Activated CD8-positive, alpha-beta memory T cell treated with anti-CD3 and anti-CD28 coated beads for 1 hour (primary cell): Measurements from ENCODE around the gene IFITM2.
A peak's percentile ranks its signal among the peaks of the same experiment; 100 is the strongest.

Experiments used
- DNase-seq, 2 donors: peaks; one replicate each; pipeline ENCODE4 v3.0.0-alpha.2; 2020; ENCODE audit warnings: low read depth in 1 of 2; ENCODE audit errors: extremely low read depth in 1 of 2

The IFITM2 gene

DNA sequence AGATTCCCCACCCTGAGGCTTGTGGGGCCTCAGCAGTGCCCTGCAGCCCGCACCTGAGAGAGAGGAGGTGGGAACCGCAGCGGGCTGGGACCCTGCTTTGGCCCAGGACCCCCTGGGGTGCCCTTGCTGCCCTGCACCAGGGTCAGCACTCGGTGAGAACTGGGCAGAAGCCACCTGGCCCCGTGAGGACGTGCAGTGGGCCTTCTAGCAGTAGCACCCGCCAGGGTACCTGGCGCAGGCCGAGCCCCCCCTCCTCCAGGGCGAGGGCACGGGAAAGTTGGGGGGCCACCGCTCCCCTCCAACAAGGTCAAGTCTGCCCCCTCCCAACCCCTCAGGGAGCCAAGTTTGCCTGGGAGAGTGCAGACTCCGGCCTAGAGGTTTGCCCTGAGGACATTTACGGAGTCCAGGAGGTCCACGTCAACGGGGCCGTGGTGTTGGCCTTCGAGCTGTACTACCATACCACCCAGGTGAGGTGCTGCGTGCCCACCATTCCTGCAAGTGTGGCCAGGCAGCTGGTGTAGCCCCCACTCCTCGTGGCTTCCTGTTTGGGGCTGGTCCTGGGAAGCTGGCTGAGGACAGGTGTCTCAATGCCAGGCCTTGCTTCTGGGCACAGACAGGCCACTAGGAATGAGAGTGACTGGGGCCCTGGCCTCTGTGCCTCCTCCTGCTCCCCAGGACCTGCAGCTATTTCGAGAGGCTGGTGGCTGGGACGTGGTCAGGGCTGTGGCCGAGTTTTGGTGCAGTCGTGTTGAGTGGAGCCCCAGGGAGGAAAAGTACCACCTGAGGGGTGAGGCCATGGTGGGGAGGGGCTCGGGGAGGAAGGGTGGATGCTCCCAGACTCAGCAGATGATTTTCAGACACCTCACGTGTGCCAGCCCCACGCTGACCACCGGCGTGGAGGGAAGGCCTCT, 15.2 kb upstream of the IFITM2 start:
- DNase-seq = no peak

DNA sequence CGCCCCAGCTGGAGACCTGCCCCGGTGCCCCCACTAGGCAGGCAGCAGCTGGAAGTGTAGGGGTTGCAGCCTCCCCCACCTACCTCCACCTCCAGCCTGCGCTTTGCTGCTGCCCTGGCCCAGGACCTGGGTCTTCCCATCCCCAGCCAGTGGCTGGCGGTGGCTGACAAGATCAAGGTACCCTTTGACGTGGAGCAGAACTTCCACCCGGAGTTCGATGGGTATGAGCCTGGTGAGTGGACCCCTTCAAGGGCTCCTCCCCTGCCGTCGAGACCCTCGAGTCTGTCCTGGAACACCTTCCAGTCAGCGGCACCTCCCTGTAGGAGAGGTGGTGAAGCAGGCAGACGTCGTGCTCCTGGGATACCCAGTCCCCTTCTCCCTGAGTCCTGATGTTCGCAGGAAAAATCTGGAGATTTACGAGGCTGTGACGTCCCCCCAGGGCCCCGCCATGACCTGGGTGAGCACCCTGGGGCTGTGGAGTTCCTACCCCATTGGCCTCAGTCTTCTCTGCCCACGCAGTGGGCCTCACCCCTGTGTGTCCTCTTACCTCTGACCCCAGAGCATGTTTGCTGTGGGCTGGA, 14.3 kb upstream of the IFITM2 start:
- no peak for DNase-seq

- no peak for DNase-seq
Measured at GRCh38 chr11:293852-294661, 13.6 kb upstream of the IFITM2 start.

DNA sequence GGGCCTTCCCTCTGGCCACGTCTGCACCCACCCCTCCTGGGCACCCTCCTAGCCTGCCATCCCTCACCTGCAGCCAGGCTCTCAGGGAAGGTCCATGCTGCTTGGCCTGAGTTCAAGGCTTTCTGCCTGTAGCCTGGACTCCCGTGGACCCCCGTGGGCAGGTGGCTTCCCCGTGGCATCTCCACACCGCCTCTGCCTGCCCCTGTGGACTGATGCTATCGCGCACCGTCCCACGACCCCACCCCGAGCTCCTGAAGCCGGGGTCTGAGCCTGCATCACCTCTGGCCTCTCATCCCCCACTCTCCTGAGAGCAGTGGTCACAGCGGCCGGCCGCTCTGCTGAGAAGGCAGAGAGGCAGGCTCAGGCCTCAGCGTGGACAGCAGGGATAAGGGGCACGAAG, 12.8 kb upstream of the IFITM2 start:
- no peak for DNase-seq

GRCh38 chr11:295351-296170, 12.1 kb upstream of the IFITM2 start:
- no peak for DNase-seq

DNA sequence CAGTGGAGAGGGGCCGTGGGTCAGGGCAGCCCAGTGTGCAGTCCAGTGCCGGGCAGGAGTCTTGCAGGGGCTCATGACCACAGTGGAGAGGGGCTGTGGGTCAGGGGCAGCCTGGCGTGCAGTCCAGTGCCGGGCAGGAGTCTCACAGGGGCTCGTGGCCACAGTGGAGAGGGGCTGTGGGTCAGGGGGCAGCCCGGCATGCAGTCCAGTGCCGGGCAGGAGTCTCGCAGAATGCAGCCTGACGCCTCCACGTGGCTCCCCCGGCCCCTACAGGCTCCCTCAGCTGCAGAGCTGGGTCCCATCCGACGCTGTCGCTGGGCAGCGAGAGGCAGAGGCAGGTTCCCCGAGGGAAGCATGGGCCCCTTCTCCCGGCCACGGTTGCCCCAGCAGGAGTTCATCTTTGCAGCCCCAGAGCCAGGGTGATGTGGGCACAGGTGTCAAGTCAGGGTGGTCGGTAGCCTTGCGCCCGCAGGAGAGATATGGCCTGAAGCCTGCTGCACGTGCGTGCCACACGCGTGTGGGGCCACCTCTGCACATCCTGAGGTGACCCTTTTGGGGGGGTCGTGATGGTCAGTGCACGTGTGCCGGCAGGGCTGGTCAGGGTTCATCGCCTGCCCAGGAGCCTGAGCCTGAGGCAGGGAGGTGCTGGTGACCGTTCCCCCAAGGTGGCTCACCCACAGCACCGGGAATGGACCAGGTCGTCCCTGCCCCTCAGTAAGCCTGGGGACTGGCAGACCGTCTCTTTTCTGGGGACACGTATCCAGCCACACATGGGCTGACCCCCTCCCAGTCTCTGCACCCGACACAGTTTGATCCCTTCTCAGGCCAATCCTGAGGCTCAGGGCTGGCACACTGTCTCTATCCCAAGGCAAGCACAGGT, 11.2 kb upstream of the IFITM2 start:
- DNase-seq = no peak

DNA sequence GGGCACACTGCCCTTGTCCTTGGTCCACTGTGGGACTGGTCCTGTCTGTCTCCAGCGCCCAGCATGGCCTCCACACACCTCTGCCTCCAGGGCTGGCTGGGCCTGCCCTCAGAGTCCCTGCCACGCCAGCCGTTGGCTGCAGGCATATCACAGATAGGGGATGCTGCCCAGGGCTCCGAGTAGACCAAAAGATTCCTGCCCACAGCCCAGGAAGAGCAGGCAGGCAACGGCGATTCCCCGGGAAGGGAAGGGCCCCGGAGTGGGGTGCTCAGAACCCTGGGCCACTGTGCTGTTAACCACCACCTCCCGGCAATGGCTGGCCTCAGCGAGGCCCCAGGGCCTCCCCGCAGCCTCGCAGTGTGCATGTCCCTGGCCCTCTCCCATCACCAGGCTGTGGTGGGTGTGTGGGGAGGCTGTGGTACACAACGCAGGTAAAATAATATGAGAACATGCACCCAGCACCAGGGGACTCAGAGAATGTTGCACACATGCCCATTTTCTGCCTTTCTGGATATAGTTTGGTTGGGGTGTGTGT, 10.5 kb upstream of the IFITM2 start:
- no peak for DNase-seq

GRCh38 chr11:297586-298405, 9.8 kb upstream of the IFITM2 start:
- DNase-seq = no peak

DNA sequence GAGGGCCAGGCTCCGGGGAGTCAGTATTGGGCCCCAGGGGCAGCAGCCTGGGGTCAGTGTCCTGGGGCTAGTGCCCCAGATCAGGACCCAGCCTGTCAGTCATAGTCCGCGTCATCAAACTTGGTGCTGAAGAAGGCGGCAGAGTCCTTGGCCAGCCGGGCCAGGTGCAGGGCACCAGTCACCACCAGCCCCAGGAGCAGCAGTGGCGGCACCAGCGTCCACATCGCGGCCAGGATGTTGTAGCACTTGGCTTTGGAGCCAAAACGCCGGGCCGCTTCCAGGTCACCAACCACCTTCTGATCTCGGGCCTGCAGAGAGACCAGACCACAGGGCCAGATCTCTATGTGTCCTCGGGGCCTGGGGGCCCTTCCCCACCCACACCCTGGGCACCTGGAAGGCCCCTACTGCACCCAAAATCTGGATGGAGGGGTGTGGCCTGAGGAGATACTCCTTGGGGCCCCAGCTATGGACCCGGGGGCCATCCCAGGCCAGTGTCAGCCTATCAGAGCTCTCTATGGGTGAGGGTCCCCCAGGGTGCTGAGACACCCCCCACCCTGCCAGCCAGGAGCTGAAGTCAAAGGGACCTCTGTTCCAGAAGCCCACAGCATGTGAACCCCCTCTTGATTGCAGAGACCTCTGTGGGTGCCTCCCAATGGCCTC, 9.1 kb upstream of the IFITM2 start:
- DNase-seq = no peak

GRCh38 chr11:299081-299891, 8.3 kb upstream of the IFITM2 start, which contains the start of gene IFITM5:
Gene IFITM5, minus strand, starts transcription at chr11:299526. Its CDS starts 36 bp downstream, at chr11:299490.
- DNase-seq = peak in 1 of 2 donors; percentile 45

- peak in 1 of 2 donors; percentile 50 for DNase-seq
Measured at GRCh38 chr11:299951-300735, 7.5 kb upstream of the IFITM2 start.

DNA sequence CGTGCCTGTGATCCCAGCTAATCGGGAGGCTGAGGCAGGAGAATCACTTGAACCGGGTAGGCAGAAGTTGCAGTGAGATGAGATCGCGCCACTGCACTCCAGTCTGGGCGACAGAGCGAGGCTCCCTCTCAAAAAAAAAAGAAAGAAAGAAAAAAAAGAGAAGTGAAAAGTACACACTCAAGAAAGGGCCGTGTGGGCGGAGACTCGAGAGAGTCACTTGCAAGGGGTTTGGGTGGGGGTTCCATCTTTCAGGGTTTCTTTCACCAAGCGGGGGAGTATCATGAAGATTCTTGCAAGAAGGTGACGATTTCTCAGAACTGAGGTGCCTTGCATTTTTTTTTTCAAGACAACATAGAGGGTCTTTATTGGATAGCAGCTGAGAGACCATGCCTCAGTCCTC, 4.3 kb upstream of the IFITM2 start:
- DNase-seq = no peak

- DNase-seq = no peak
Measured at GRCh38 chr11:304061-304506, 3.5 kb upstream of the IFITM2 start.

DNA sequence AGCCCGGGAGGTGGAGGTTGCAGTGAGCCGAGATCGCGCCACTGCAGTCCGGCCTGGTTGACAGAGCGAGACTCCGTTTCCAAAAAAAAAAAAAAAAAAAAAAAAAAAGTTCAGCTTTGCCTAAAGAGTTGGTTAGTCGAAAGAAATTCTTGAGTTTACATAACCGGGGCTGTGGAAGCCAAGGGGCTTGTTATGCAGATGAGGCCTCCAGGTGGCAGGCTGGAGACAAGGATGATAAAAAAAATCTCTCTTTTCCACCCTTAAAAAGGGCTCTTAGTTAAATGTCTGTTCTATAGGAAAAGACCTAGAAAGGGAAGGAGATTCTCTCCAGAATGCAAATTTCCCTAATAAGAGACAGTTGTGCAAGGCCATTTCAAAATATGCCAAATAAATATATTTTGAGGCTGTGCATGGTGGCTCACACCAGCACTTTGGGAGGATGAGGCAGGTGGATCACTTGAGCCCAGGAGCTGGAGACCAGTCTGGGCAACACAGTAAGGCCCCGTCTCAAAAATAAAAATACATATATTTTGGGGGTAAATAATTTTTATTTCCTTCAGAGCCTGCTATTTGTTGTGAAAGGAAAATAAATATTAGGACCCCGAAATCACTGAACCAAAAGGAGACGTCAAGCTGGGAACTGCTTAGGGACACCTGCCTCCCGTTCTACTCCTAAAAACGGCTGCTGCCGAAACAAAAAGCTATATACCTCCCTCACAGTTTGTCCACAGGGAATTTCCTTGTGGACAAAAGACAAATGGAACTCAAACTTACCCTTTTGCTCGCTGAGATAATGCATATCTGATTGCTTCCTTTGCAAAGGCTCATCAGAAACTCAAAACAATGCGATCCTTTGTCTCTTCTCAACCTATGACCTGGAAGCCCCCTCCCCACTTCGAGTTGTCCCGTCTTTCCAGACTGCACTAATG, 2.4 kb upstream of the IFITM2 start:
- DNase-seq = no peak

DNA sequence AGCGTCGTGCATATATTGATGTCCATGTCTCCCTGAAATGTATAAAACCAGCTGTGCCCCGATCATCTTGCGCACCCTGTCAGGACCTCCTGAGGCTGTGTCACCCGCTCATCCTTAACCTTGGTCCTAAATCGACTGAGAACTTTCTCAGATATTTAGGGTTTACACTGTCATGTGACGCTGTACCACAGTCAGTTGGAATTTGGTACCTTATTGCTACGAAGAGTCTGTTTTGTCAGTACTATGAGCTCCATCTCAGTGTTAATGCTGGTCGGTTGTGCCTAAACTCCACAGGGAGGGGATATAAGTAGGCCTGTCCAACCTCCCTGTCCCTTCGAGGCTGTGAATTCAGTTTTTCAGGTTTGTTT, 1.8 kb upstream of the IFITM2 start:
- DNase-seq = no peak
